K562 (cell line): ENCODE results near the gene CRYBG3. TPM values are rescaled to one million over a fixed set of nuclear protein-coding genes. Genes with fewer than 3 reads are reported as not detected.

Experiments
- ATAC-seq: fragments of 200-7000 bp; cut with Tn5 transposase; 3 replicates; pipeline ENCODE4 v1.9.1; 2020; ENCODE audit warnings: moderate library complexity
- BruUV-seq: library from RNA; stranded (reverse); fragments of 400-500 nt; replicated peaks from 2 replicates; lab custom pipeline; 2021; lab: Mats Ljungman, UMichigan
- CTCF ChIA-PET: fragments of 300-600 bp; formaldehyde crosslinking; extraction: SDS; loops from one replicate; lab custom pipeline; 2021; ENCODE audit warnings: low intra/inter-chr PET ratio; lab: Yijun Ruan, JAX
- POLR2A ChIA-PET: fragments of 300-600, 350-650 bp; sonication (Branson Sonifier 250); formaldehyde crosslinking; extraction: SDS; loops from one replicate; lab custom pipeline; 2021; ENCODE audit warnings: antibody characterized with exemption, inconsistent platforms; lab: Yijun Ruan, JAX
- DNase-seq, 4 experiments: peaks; one replicate each; pipeline versions ENCODE4 v3.0.0 to v3.0.0-alpha.2; 2011 to 2018; ENCODE audit warnings: low spot score in 3 of 4, mixed read lengths in 3 of 4; ENCODE audit errors: extremely low read depth in 1 of 4
- FAIRE-seq: peaks from 2 replicates; lab custom pipeline; 2011; peaks lifted over from hg19 to GRCh38; lab: Jason Lieb, UNC
- H2AFZ ChIP-seq: 2 replicates; pipeline ENCODE4 v1.6.0; 2011; ENCODE audit warnings: low read depth, low read length, control low read depth, inconsistent platforms
- H3K27ac ChIP-seq: fragments of 200-600 bp; 3 replicates; pipeline ENCODE4 v1.8.0; 2011; ENCODE audit warnings: low read depth, mild to moderate bottlenecking, control low read depth, inconsistent platforms, low read length, moderate library complexity, mixed read lengths; ENCODE audit errors: extremely low read depth
- H3K27me3 ChIP-seq, 2 experiments: fragments of 300-600 bp in 1 of 2; 2 replicates in 1 of 2; 3 replicates in 1 of 2; pipeline versions ENCODE4 v1.6.0 to v1.8.0; 2011; ENCODE audit warnings: inconsistent platforms in 2 of 2, low read length in 2 of 2, mild to moderate bottlenecking in 1 of 2, mixed read lengths in 1 of 2, moderate library complexity in 1 of 2; ENCODE audit not compliant: control insufficient read depth in 2 of 2, insufficient read depth in 2 of 2
- H3K36me3 ChIP-seq: fragments of 300-600 bp; 3 replicates; pipeline ENCODE4 v1.8.0; 2011; ENCODE audit warnings: mild to moderate bottlenecking, low read length, inconsistent platforms; ENCODE audit not compliant: control insufficient read depth, insufficient read depth
- H3K4me1 ChIP-seq, 2 experiments: fragments of 200-600 bp in 1 of 2; replicated peaks in 1 of 2; 2 replicates in 1 of 2; 3 replicates in 1 of 2; pipeline versions ENCODE4 v1.5.1 to v1.8.0; 2011; ENCODE audit warnings: inconsistent platforms in 2 of 2, low read length in 2 of 2, mild to moderate bottlenecking in 1 of 2, mixed read lengths in 1 of 2, moderate library complexity in 1 of 2; ENCODE audit not compliant: control insufficient read depth in 2 of 2, insufficient read depth in 2 of 2
- H3K4me2 ChIP-seq: 2 replicates; pipeline ENCODE4 v1.6.1; 2011; ENCODE audit warnings: low read length, control low read depth, inconsistent platforms, mixed read lengths; ENCODE audit not compliant: insufficient read depth
- H3K4me3 ChIP-seq: fragments of 200-600 bp; sonication (generic), shearing (Covaris generic); 2 replicates; pipeline ENCODE4 v1.5.1; 2016; ENCODE audit warnings: control low read depth, inconsistent platforms
- H3K79me2 ChIP-seq: fragments of 200-600 bp; 3 replicates; pipeline ENCODE4 v1.8.0; 2011; ENCODE audit warnings: low read length, inconsistent platforms; ENCODE audit not compliant: control insufficient read depth, insufficient read depth
- H3K9ac ChIP-seq, 2 experiments: 2 replicates each; pipeline versions ENCODE4 v1.6.0 to v1.6.1; 2011; ENCODE audit warnings: low read depth in 2 of 2, low read length in 2 of 2, control low read depth in 1 of 2, inconsistent platforms in 1 of 2, mild to moderate bottlenecking in 1 of 2, mixed read lengths in 1 of 2; ENCODE audit not compliant: insufficient read depth in 1 of 2
- H3K9me1 ChIP-seq: one replicate; pipeline ENCODE4 v1.6.0; 2011; ENCODE audit warnings: inconsistent platforms, mild to moderate bottlenecking, low read length, moderate library complexity; ENCODE audit not compliant: control insufficient read depth, insufficient read depth
- H3K9me3 ChIP-seq: replicated peaks from 2 replicates; pipeline ENCODE4 v1.5.1; 2011; ENCODE audit warnings: low read depth, low read length, inconsistent platforms; ENCODE audit not compliant: control insufficient read depth, insufficient read depth
- H4K20me1 ChIP-seq: replicated peaks from 2 replicates; pipeline ENCODE4 v1.6.1; 2011; ENCODE audit warnings: low read length, inconsistent platforms, mixed read lengths; ENCODE audit not compliant: control insufficient read depth, insufficient read depth
- ARID1B ChIP-seq: fragments of 450-650 bp; IDR thresholded peaks from 2 replicates; pipeline ENCODE4 v1.6.1; 2016; ENCODE audit warnings: antibody characterized with exemption, mild to moderate bottlenecking, inconsistent platforms
- BDP1 ChIP-seq: IDR thresholded peaks from 3 replicates; pipeline ENCODE4 v1.6.1; 2011; ENCODE audit not compliant: insufficient read length, insufficient read depth
- BRD4 ChIP-seq: fragments of 200-600 bp; sonication (generic); IDR thresholded peaks from 2 replicates; pipeline ENCODE4 v1.6.1; 2017; ENCODE audit warnings: inconsistent platforms
- MNT ChIP-seq, 2 experiments: fragments of 450-650 bp; conservative IDR thresholded peaks; 2 replicates each; pipeline ENCODE4 v1.6.1; 2017; ENCODE audit warnings: mild to moderate bottlenecking in 2 of 2, moderate library complexity in 2 of 2
- NR2C1 ChIP-seq, 2 experiments: fragments of 450-650 bp; IDR thresholded peaks; 2 replicates each; pipeline ENCODE4 v1.6.1; 2017; ENCODE audit warnings: mild to moderate bottlenecking in 2 of 2, antibody characterized with exemption in 1 of 2, inconsistent platforms in 1 of 2, missing compliant biosample characterization in 1 of 2, missing genetic modification characterization in 1 of 2
- NR2F6 ChIP-seq: fragments of 450-650 bp; formaldehyde crosslinking; IDR thresholded peaks from 2 replicates; pipeline ENCODE4 v1.4.0; 2020; ENCODE audit warnings: mild to moderate bottlenecking
- SAP30 ChIP-seq: fragments of 200-600 bp; sonication (generic); IDR thresholded peaks from 2 replicates; pipeline ENCODE4 v1.6.1; 2012; ENCODE audit warnings: borderline replicate concordance, low read depth, mild to moderate bottlenecking, moderate library complexity, low read length, control low read depth, inconsistent platforms; ENCODE audit not compliant: insufficient read depth, poor library complexity, severe bottlenecking
- TOE1 ChIP-seq, 2 experiments: fragments of 450-650 bp in 1 of 2; sonication (generic) in 1 of 2; formaldehyde crosslinking in 1 of 2; IDR thresholded peaks; 2 replicates each; pipeline versions ENCODE4 v1.7.1 to v1.8.0; 2016 to 2022; ENCODE audit warnings: borderline replicate concordance in 2 of 2, mild to moderate bottlenecking in 2 of 2, antibody characterized with exemption in 1 of 2, inconsistent platforms in 1 of 2, low read depth in 1 of 2, missing genetic modification reagents in 1 of 2, moderate library complexity in 1 of 2
- ZBTB9 ChIP-seq: fragments of 450-650 bp; formaldehyde crosslinking; IDR thresholded peaks from 2 replicates; pipeline ENCODE4 v1.4.0; 2020; ENCODE audit warnings: mild to moderate bottlenecking, moderate library complexity
- ZNF551 ChIP-seq: fragments of 250-450 bp; sonication (Bioruptor Pico); IDR thresholded peaks from 2 replicates; pipeline ENCODE4 v1.5.0; 2021; ENCODE audit warnings: mild to moderate bottlenecking, moderate library complexity
- ZNF609 ChIP-seq: sonication (generic); formaldehyde crosslinking; IDR thresholded peaks from 2 replicates; pipeline ENCODE4 v1.8.1; 2023; ENCODE audit warnings: missing genetic modification reagents, mild to moderate bottlenecking, borderline replicate concordance
- WGBS: fragments of 100-300 bp; shearing (Covaris generic); methylation state at CpG from one replicate; pipeline ENCODE4 v1.1.6; 2016; ENCODE audit warnings: low coverage, mixed read lengths; ENCODE audit not compliant: insufficient coverage; ENCODE audit errors: missing lambda C conversion rate; 5-methylcytosine and 5-hydroxymethylcytosine counted together
- in situ Hi-C: fragments of 300-500 bp; cut with MboI; formaldehyde crosslinking; loops from 4 replicates; pipeline ENCODE4 v1.15.0; 2018; ENCODE audit warnings: inconsistent platforms, mixed read lengths
- intact Hi-C: fragments of 100-400 bp; cut with micrococcal nuclease; formaldehyde crosslinking; loops from 2 replicates; pipeline ENCODE4 v1.14.2; 2022
- polyA plus RNA-seq, 8 experiments: library from polyadenylated mRNA; depleted of rRNA in 4 of 8; stranded (reverse) in 5 of 8; unstranded in 3 of 8; fragments of >200 nt; fragmentation: Nextera tagmentation in 2 of 8; fragmentation: Illumina TruSeq in 1 of 8; extraction: Ambion mirVana in 2 of 8; extraction: Trizol in 1 of 8; gene quantifications; 2 replicates each; pipeline versions ENCODE4 v1.2.1 to v1.2.3, GENCODE V29; 2011 to 2014; ENCODE audit warnings: inconsistent platforms in 1 of 8, missing spikeins in 1 of 8
- total RNA-seq, 7 experiments: library from RNA; depleted of rRNA in 6 of 7; stranded (reverse); fragments of >200 nt in 6 of 7; fragmentation: Illumina TruSeq in 2 of 7; extraction: Trizol in 2 of 7; gene quantifications; 2 replicates each; pipeline versions ENCODE4 v1.2.1 to v1.2.3, GENCODE V29; 2011 to 2021; ENCODE audit warnings: low replicate concordance in 1 of 7

Gene CRYBG3
- total and polyA plus RNA-seq, 9 of the 15 experiments (the other 6 are each of a cell fraction or from before 2014, with no cell fraction given), result 0.08 to 0.72 (median 0.18) TPM

- H3K9me1 ChIP-seq, result no peaks in the 10 kb centered on the region
- ATAC-seq (no peak), FAIRE-seq (no peak), DNase-seq (no peak)
- H3K4me1 ChIP-seq, result peaks cover 0 to 11% of the 10 kb centered on the region in 2 experiments; a peak in 4 of 5 replicates
- intact Hi-C loops (loop anchor here (5.0 kb wide), 1 partner anchor 58 kb away; no protein-coding TSS in a partner anchor), in situ Hi-C loops (no loop called here)
- ChIA-PET CTCF (no interaction called here), POLR2A (no interaction called here)
- BruUV-seq, result no TSS peak
- WGBS, result 14% methylated on average over 1 of the region's 1 CpG
- peaks cover 14% of the 10 kb centered on the region; the same call in 1 of the 3 replicates for H3K36me3 ChIP-seq
- H3K27ac ChIP-seq, result no peak overlapping the region
- H3K4me2 ChIP-seq, result peak overlapping the region; percentile 12; the same call in 1 of the 2 replicates
- H3K9ac ChIP-seq, result no peak overlapping the region; a peak in 1 of 4 replicates
- H2AFZ ChIP-seq, result no peak overlapping the region
- peaks cover 42% of the 10 kb centered on the region for H3K79me2 ChIP-seq
- H3K27me3 ChIP-seq, result no peaks in the 10 kb centered on the region
- no peaks in the 10 kb centered on the region for H3K9me3 ChIP-seq
- H3K4me3 ChIP-seq, result peak overlapping the region; percentile 3; the same call in 1 of the 2 replicates
- H4K20me1 ChIP-seq, result no peaks in the 10 kb centered on the region
- no peak for TF ChIP-seq ARID1B
- TF ChIP-seq SAP30, result no peak
- no peak for TF ChIP-seq ZNF609 (CRISPR knock-in tag)
- no peak for TF ChIP-seq MNT (conservative IDR thresholded peaks at IDR 0.05)
- TF ChIP-seq BRD4, result no peak
- no peak for TF ChIP-seq BDP1
- TF ChIP-seq ZNF551, result no peak
- TF ChIP-seq NR2F6 (CRISPR knock-in tag), result no peak
- TF ChIP-seq TOE1 (IDR thresholded peaks at IDR 0.05; ENCODE audit: borderline replicate concordance), result no peak
- TF ChIP-seq TOE1 (CRISPR knock-in tag; IDR thresholded peaks at IDR 0.05; ENCODE audit: borderline replicate concordance, low read depth), result no peak
- TF ChIP-seq ZBTB9 (CRISPR knock-in tag), result no peak
- TF ChIP-seq NR2C1 (IDR thresholded peaks at IDR 0.05), result no peak
- no peak for TF ChIP-seq NR2C1 (tag; IDR thresholded peaks at IDR 0.05)
Observed at GRCh38 chr3:97970156-97970555, 148.3 kb downstream of the CRYBG3 start.
